ENCODE measurements around the gene ZNF680. TPM values are rescaled to one million over a fixed set of nuclear protein-coding genes. Genes with fewer than 3 reads are reported as not detected.

Gene ZNF680
- total RNA-seq, 2 experiments from 2014 or later: 48.4 to 62.6 TPM

DNA sequence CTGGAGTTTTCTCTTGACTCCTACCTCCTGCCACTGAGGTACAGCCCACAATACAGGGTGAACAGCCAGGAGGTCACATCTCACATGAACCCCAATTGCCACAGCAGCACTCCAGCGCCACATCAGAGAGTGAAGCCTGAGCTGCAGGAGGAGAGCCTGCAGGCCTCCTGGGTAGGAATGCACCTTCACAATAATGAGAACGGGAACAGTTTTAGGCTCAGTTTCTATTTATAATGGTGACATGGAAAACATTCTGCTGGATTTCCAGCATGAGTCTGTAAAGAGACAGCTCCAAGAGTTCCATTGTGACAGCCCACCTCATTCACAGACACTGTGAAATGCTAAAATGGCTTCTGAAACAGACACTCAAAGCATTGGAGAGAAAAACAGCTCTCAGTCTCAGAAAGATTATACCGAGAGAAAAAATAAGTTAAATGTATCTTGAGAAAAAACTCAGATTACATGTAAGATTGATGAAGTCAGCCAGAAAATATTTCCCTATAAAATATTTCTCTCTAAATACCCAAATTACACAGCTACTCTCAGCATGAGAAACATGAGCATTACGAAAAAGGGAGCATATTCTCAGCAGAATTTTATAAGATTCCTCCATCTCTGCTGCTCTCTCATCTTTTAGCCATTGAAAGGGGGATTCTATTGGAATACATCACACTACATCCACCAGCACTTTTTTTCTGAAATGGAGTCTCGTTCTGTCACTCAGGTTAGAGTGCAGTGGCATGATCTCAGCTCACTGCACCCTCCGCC, 11.3 kb downstream of the ZNF680 start:
- Histone ChIP-seq H3K27ac (ENCODE audit: low read depth, low read length, poor library complexity, severe bottlenecking) (no peak overlapping the region), H3K36me3 (ENCODE audit: insufficient read depth, low read length) (peaks cover 94% of the 10 kb centered on the region), H3K4me3 (ENCODE audit: low read depth, low read length, poor library complexity, severe bottlenecking) (no peak overlapping the region), H3K4me1 (ENCODE audit: insufficient read depth, low read length, poor library complexity, severe bottlenecking) (peaks cover 9% of the 10 kb centered on the region), H3K4me2 (ENCODE audit: low read length) (no peak overlapping the region), H3K9me2 (ENCODE audit: insufficient read depth, low read length) (no peaks in the 10 kb centered on the region), H4K20me1 (ENCODE audit: insufficient read depth, low read length) (no peaks in the 10 kb centered on the region), H2AFZ (ENCODE audit: low read length) (no peak overlapping the region), H3K9me3 (ENCODE audit: low read length) (peaks cover 32% of the 10 kb centered on the region), H3K79me2 (ENCODE audit: insufficient read depth, low read depth, low read length) (peaks cover 94% of the 10 kb centered on the region)
- TF ChIP-seq, protein P1, sequence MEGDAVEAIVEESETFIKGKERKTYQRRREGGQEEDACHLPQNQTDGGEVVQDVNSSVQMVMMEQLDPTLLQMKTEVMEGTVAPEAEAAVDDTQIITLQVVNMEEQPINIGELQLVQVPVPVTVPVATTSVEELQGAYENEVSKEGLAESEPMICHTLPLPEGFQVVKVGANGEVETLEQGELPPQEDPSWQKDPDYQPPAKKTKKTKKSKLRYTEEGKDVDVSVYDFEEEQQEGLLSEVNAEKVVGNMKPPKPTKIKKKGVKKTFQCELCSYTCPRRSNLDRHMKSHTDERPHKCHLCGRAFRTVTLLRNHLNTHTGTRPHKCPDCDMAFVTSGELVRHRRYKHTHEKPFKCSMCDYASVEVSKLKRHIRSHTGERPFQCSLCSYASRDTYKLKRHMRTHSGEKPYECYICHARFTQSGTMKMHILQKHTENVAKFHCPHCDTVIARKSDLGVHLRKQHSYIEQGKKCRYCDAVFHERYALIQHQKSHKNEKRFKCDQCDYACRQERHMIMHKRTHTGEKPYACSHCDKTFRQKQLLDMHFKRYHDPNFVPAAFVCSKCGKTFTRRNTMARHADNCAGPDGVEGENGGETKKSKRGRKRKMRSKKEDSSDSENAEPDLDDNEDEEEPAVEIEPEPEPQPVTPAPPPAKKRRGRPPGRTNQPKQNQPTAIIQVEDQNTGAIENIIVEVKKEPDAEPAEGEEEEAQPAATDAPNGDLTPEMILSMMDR (conservative IDR thresholded peaks at IDR 0.05; ENCODE audit: low read length): no peak
- no peak for TF ChIP-seq EZH2phosphoT487 (IDR thresholded peaks at IDR 0.05; ENCODE audit: borderline replicate concordance, low read depth, low read length)
- no peak for DNase-seq (ENCODE audit: low spot score)
- no TSS peak for BruUV-seq (replicated peaks)
- POLR2A ChIA-PET: interaction anchor here (0.7 to 1.8 kb wide), 3 partner anchors 9 to 44 kb away, joined by 3 to 11 read pairs (median 4); partner anchors contain the start of gene ZNF680
- CTCF ChIA-PET (ENCODE audit: unreplicated experiment): no interaction called here
- intact Hi-C loops (cut with micrococcal nuclease; ENCODE audit: unreplicated experiment): loop anchor here (5.0 kb wide), 1 partner anchor 34 kb away; no protein-coding TSS in a partner anchor

DNA sequence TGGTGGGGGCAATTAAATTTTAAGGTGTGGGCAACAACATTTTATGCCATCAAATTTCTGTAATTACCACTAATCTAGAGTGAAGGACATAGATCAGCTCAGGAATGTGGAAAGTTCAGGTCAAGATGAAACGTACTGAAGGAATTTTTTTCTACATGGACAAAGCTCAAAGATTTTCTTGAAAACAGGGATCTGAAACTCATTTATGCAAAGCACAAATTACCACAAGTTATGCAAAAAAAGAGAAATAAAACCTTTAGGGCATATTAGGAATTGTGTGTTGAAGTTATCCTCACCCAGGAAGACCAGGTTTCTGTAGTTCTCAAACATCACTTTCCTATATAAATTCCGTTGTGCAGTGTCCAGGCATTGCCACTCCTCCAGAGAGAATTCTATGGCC, 18.9 kb downstream of the ZNF680 start:
- Histone ChIP-seq H2AFZ (ENCODE audit: low read length) (no peak overlapping the region), H3K4me1 (ENCODE audit: insufficient read depth, low read length, poor library complexity, severe bottlenecking) (peaks cover 10% of the 10 kb centered on the region), H3K9me3 (ENCODE audit: low read length) (peaks cover 24% of the 10 kb centered on the region), H4K20me1 (ENCODE audit: insufficient read depth, low read length) (no peaks in the 10 kb centered on the region), H3K4me3 (ENCODE audit: low read depth, low read length, poor library complexity, severe bottlenecking) (no peak overlapping the region), H3K9me2 (ENCODE audit: insufficient read depth, low read length) (no peaks in the 10 kb centered on the region), H3K4me2 (ENCODE audit: low read length) (peak overlapping the region; percentile 16; the same call in 1 of the 2 replicates), H3K36me3 (ENCODE audit: insufficient read depth, low read length) (peaks cover 99% of the 10 kb centered on the region), H3K27ac (ENCODE audit: low read depth, low read length, poor library complexity, severe bottlenecking) (peak overlapping the region; percentile 2), H3K79me2 (ENCODE audit: insufficient read depth, low read depth, low read length) (peaks cover 96% of the 10 kb centered on the region)
- ChIA-PET POLR2A (interaction anchor here (0.6 to 0.7 kb wide), 3 partner anchors 11 to 223 kb away, joined by 3 to 4 read pairs (median 3); no protein-coding TSS in a partner anchor), CTCF (ENCODE audit: unreplicated experiment) (no interaction called here)
- BruUV-seq (replicated peaks): no TSS peak
- intact Hi-C loops (cut with micrococcal nuclease; ENCODE audit: unreplicated experiment): no loop called here
- TF ChIP-seq, protein P1 (conservative IDR thresholded peaks at IDR 0.05; ENCODE audit: low read length): no peak
- no peak for TF ChIP-seq EZH2phosphoT487 (IDR thresholded peaks at IDR 0.05; ENCODE audit: borderline replicate concordance, low read depth, low read length)
- DNase-seq (ENCODE audit: low spot score): no peak
